D341Med (cell line): ENCODE results near the gene SRGAP2C.
"Not testable (repeated sequence)": the region's sequence is repeated elsewhere in the genome, so short reads cannot be mapped to it uniquely, and the experiment has no call there.

ENCODE experiments used
- DNase-seq: peaks from one replicate; pipeline ENCODE4 v3.0.0; 2012; ENCODE audit warnings: low spot score

The SRGAP2C gene

DNA sequence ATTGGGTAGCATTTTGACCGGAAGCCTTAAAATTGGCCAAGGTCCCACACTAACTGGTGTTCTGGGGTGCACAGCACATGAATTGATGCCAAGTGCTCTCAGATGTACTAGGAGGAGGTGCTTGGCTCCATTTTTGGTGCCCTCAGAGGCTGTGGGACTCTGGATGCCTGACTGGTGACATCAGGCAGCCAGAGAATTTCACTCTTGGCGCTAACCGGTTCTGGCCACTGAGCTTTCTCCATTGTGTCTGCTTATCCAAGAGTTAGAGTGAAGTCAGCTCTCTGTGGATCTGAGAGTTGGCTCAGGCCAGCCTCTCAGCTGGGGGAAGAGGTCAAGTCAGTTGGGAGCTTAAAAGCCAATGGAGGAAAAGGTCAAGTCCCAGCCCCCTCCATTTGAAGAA lies 200.4 kb downstream of the SRGAP2C start:
- DNase-seq: not testable (repeated sequence)

DNA sequence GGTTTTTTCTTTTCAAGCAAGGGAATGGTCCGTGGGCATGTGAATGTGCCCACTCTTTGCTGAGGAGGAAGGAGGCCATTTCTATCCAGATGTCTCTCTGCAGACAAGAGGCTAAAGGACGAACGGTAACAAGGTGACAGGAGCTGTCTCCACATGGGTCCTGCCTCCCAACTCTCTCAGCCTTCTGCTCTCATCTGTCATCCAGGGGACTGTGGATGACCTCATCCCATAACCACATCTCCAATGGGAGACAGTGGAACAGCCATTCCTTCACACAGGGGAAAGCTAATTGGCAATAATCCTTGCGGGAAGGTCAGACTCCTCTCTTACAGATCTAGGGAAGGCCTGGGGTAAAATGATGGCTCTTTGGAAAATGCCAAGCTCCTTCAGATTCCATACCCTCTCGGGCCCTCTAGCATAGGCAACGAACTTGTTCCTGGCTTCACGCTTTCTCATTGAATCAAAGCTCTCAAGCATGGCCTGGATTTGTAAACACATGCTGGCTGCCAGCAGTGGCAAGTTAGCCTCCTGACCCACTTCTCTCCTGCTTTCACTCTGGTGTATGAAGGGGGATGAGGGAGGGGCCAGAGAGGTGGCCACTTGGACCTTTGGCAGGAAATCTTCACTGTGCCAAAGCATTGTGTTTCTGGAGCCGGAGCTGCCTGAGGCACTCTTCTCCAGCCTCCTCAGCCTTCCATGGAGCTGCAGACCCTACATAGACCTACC lies 201.0 kb downstream of the SRGAP2C start:
- not testable (repeated sequence) for DNase-seq

DNA sequence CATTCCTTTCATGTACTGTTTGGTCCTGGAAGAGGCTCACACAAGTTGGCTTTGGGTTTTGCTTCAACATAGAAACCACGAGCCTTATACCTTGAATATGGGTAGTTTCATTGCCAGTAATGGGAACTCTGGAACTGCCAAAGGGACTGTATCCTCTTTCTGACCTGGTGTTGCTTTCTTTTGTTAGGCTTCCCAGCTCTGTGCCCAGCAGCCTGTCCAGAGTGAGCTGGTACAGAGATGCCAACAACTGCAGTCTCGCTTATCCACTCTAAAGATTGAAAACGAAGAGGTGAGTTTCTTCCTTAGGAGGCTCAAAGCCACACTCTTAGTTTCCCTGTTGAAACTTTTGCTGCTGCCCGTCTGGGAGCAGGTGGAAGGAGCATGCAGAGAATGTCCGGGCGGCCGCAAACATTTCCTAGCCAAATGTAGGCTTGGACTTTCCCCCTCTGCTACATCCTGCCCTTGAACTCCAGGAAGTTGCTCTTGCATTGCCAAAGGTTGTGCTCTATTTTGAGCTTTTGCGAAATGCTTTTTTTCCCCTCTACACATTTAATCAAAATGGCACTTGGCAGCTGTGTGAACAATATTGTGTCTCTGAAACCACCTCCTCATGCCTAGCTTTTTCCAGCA lies 201.7 kb downstream of the SRGAP2C start:
- DNase-seq: not testable (repeated sequence)

DNA sequence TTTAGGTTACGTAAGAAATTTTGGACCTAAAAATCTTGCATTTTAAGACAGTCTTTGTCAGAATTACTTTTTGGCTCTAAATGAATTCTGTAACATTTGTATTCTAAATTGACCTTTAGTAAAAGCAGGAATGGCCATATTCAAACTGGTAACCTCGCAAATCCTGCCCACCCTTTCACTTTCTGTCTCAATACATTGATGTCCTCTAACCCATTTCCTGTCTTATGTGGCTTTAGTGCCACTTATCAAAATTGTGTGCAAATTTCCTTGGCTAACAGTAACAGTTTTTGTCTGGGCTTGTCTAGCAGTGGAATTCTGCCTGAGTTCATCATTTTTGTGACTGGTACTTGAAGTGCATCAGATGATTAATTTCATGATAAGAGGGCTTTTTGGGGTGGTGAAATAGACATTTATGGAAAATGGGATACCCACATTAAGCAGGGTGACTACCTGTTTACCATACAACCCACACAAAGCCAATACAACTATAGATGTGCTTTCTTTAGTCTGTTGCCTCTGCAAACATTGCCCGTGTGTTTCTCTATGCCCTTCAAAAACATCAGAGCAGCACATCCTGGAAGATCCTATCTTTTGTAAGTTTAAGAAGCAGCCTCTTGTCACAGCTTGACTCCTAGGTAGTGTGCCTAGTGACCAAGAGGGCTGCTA lies 205.3 kb downstream of the SRGAP2C start:
- not testable (repeated sequence) for DNase-seq

DNA sequence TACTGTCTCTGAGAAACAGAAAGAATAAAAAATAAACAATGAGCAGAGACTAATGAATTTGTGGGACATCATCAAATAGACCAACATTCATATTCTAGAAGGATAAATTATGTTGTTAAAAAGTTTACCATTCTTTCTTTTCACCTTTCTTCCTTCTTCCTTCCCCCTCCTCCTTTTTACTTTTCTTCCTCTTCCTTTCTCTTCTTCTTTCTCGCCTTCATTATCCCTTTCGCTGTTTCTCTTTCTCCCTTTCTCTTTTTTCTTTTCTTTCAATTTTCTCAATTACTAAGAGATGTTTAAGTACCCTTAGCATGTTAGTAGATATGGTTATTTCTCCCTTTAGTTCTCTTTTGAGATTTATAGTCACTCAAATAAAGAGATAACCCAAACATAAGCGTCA lies 207.4 kb downstream of the SRGAP2C start:
- not testable (repeated sequence) for DNase-seq

DNA sequence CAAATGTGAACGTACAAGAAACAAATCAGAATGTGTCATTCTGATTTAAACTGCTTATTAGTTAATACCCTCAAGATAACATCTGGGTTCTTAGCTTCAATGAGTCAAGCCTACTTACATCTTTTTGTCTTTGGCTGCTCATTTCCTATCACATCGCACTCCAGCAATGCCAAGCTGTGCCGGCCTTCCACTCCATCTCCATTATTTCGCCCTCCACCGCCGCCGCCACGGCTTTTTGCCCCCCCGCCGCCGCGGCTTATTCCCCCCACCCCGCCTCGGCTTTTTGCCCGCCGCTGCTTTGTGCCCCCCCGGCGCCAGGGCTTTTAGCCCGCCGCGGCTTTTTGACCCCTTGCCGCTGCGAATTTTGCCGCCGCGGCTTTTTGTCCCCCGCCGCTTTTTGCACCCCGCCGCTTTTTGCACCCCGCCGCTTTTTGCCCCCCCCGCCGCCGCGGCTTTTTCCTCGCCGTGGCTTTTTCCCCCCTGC lies 211.0 kb downstream of the SRGAP2C start:
- DNase-seq: not testable (repeated sequence)

DNA sequence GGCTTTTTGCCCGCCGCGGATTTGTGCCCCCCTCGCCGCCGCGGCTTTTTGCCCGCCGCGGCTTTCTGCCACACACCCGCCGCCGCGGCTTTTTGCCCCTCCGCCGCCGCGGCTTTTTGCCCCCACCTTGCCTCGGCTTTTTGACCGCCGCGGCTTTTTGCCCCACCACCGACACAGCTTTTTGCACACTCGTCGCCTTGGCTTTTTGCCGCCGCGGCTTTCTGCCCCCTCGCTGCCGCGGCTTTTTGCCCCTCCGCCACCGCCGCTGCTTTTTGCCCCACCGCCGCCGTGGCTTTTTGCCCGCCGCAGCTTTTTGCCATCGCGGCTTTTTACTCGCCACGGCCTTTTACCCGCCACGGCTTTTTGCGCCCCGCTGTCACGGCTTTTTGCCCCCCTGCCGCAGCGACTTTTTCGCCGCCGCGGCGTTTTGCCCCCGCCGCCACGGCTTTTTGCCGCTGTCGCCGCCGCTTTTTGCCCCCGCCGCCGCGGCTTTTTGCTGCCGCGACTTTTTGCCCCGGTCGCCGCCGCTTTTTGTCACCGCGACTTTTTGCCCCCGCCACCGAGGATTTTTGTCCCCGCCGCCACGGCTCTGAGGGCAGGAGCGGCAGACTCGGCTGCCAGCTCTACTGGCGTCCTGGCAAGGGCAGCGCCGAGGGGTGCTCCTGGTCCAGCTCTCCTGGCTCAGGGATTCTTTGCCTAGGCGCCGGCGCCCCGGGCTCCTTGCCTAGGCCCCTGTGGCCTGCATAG lies 211.7 kb downstream of the SRGAP2C start:
- not testable (repeated sequence) for DNase-seq

DNA sequence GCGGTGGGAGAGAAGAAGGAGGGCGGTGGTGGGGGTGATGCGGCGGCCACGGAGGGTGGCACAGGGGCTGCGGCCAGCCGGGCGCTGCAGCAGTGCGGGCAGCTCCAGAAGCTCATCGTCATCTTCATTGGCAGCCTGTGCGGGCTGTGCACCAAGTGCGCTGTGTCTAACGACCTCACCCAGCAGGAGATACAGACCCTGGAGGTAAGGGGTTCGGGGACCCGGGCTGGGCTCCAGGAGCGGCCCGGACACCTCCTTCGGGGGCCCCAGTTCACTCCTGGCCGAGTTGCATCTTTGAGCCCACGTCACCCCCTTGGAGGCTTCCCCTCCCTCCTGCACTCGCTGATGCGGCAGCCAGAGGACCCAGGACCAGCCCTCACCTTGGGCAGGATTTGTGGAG lies 212.3 kb downstream of the SRGAP2C start:
- DNase-seq: not testable (repeated sequence)

DNA sequence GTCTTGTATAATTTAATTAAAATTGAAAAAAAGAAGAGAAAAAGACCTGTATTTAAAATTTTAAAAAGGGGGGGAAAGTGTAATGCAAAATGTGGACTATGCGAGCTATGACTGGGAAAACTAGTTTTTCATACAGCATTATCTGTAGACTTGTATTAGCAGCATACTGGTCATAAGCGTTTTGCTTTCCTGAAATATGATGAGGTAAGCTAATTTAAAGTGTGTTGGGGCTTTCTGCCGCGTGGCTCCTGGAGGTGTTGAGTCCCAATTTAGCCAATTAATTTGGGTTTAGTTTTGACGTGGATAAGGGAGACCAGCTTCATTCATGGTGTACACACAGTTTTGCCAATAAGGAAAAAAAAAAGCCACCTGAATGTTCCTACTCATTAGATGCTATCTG lies 214.4 kb downstream of the SRGAP2C start:
- DNase-seq: not testable (repeated sequence)

DNA sequence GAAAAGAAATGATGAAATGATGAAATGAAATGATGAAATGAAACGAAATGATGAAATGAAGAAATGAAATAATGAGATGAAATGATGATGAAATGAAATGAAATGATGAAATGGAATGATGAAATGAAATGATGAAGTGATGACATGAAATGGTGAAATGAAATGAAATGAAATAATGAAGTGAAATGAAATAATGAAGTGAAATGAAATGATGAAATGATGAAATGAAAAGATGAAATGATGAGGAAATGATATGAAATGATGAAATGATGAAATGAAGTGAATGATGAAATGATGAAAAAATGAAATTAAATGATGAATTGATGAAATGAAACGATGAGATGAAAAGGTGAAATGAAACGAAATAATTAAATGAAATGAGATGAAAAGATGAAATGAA lies 215.3 kb downstream of the SRGAP2C start:
- DNase-seq: not testable (repeated sequence)

DNA sequence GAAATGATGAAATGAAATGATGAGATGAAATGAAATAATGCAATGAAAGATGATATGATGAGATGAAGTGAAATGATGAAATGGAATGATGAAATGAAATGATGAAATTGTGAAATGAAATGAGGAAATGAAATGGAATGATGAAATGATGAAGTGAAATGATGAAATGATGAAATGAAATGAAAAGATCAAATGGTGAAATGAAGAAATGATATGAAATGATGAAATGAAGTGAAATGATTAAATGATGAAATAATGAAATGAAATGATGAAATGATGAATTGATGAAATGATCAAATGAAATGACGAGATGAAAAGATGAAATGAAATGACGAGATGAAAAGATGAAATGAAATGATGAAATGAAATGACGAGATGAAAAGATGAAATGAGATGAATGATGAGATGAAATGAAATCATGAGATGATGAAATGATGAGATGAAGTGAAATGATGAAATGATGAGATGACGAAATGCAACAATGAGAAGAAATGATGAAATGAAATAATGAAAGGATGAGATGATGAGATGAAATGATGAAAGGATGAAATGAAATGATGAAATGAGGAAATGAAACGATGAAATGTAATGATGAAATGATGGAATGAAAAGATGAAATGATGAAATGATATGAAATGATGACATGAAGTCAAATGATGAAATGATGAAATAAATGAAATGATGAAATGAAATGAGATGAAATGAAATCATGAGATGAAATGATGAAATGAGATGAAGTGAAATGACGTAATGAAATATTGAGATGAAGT lies 216.0 kb downstream of the SRGAP2C start:
- not testable (repeated sequence) for DNase-seq

DNA sequence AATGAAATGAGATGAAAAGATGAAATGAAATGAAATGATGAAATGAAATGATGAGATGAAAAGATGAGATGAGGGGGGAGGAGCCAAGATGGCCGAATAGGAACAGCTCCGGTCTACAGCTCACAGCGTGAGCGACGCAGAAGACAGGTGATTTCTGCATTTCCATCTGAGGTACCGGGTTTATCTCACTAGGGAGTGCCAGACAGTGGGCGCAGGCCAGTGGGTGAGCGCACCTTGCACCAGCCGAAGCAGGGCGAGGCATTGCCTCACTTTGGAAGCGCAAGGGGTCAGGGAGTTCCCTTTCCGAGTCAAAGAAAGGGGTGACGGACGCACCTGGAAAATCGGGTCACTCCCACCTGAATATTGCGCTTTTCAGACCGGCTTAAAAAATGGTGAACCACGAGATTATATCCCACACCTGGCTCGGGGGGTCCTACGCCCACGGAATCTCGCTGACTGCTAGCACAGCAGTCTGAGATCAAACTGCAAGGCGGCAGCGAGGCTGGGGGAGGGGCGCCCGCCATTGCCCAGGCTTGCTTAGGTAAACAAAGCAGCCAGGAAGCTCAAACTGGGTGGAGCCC lies 216.7 kb downstream of the SRGAP2C start:
- DNase-seq: not testable (repeated sequence)

DNA sequence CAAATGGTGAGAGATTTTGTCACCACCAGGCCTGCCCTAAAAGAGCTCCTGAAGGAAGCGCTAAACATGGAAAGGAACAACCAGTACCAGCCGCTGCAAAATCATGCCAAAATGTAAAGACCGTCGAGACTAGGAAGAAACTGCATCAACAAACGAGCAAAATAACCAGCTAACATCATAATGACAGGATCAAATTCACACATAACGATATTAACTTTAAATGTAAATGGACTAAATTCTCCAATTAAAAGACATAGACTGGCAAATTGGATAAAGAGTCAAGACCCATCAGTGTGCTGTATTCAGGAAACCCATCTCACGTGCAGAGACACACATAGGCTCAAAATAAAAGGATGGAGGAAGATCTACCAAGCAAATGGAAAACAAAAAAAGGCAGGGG lies 218.5 kb downstream of the SRGAP2C start:
- not testable (repeated sequence) for DNase-seq

DNA sequence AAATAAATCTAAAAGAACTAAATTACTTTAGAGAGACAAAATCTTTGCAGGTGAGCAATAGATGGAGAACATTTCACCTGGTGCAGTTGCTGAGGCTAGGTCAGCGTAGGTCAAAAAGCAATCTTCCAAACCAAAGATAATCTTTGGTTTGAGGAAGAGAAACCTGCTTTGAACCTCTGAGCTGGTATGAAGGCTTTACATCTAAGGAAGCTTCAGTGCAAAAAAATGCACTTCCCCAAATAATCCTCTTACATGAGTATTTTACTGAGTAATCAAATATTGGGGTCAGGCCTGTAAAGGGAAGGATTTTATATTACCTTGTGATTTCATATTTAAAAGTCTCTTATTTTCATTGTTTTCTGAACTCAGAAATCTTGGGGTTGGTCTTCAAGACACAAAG lies 223.6 kb downstream of the SRGAP2C start:
- no peak for DNase-seq

DNA sequence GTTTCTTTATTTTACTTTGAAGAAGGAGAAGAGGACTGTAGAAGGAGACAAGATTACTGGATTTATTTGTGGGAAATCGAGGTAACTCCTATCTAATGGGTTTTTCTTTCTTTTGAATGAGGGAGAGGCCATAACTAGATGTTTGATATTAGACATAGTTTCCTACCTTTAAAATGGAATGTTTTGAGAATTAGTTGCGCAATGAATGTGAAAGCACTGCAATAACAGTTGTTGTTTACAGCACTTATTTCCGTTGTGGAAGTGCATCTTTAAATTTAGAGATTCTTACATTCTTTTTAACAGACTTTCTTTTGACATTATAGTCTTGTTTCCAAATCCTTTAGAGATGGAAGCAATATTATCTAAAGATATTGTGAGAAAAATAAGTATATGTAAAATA lies 229.0 kb downstream of the SRGAP2C start:
- no peak for DNase-seq

DNA sequence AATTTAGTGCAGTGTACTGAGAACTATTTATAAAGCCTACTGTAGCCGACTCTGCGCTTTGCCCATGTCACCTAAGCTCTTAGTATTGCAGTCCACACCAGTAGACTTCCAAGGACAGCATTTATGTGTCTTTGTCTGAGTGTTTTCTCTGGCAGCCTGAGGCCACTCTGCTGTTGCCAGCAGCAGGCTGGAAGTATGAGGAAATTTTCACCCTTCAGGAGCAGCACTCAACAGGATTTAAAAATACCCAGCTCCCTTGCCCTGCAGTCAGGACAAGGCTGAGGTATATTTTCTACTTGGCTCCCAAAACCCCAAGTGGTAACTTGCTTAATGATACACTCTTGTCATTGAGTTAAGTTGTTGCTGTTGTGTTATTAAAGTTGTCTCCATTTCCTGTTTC lies 230.1 kb downstream of the SRGAP2C start:
- DNase-seq: no peak

DNA sequence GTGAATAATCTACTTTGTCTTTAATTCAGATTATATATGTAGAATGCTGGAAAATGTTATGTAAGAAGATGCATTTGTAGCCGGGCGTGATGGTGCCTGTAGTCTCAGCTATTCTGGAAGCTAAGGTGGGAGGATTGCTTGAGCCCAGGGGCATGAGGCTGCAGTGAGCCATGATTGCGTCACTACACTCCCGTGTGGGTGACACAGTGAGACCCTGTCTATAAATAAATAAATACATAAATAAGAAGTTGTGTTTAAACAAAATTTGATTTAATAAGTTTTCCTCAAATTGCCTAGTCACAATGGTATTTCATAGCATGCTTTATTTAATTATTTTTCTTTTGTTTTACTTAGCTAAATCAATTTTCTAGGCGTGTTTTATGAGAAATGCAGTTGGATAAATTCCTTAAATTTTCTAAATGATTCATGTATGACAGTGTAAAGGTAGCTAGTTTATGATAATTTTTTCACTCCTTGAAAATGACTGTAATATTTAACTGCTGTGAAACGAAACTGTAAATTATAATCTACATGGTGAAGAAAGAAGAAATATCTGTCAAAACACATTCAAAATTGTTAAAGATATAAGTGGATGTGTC lies 232.6 kb downstream of the SRGAP2C start:
- DNase-seq: no peak

DNA sequence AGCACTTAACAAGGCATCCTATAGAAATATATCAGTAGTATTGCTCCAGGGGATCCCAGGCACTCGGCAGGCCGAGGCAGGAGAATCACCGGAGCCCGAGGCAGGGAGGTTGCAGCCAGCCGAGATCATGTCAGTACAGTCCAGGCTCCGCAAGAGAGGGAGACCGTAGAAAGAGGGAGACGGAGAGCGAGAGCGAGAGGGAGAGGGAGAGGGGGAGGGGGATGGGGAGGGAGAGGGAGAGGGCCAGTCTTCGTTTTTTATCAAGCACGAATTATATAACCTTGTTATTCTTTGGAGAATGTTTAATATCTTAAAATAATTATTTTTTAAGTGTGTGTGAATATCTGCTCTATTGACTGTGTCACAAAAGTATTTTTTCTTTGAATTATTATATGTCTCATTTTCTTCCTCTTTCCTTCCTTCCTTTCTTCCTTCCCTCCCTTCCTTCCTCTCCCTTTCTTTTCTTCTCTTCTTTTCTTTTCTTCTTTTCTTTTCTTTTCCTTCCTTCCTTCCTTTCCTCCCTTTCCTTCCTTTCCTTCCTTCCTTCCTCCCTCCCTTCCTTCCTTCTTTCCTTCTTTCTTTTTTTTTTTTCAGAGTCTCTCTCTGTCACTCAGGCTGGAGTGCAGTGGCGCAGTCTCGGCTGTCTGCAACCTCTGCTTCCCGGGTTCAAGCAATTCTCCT lies 233.7 kb downstream of the SRGAP2C start:
- no peak for DNase-seq

DNA sequence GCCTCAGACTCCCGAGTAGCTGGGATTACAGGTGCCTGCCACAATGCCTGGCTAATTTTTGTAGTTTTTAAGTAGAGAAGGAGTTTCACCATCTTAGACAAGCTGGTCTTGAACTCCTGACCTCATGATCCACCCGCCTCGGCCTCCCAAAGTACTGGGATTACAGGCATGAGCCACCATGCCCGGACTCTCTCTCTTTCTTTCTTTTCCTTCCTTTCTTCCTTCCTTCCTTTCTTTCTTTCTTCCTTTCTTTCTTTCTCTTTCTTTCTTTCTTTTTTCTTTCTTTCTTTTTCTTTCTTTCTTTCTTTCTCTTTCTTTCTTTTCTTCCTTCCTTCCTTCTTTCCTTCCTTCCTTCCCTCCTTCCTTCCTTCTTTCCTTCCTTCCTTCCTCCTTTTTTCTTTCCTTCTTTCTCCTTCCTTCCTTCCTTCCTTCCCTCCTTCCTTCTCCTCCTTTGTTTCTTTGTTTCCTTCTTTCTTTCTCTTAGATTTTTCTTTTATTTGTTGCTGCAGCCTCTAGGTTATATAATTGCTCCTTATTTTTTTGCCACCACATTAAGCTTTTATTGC lies 234.4 kb downstream of the SRGAP2C start:
- not testable (repeated sequence) for DNase-seq

DNA sequence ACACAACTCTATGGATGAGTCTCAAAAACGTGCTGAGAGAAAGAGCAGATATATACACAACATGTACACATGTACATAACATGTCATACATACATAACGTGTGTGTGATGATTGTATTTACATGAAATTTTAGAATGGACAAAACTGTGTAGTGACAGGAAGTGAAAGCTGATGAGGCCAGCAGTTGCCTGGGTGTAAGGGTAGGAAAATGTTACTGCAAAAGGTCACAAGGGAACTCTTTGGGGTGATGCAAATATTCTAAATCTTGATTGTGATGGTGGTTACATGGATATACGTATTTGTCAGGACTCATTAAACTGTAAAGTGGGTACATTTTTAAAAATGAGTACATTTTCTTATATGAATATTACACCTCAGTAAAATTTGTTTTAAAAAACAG lies 236.7 kb downstream of the SRGAP2C start:
- not testable (repeated sequence) for DNase-seq
